ENCODE results near the gene H6PD. TPM values are rescaled to one million over a fixed set of nuclear protein-coding genes. Genes with fewer than 3 reads are reported as not detected.

Gene H6PD
- total RNA-seq, 1 experiment from 2014 or later: 7.3 TPM

GRCh38 chr1:9294910-9295636 is 60.5 kb downstream of the H6PD start:
- DNase-seq (ENCODE audit: low read depth): peak; percentile 39

GRCh38 chr1:9295884-9296283 is 61.3 kb downstream of the H6PD start:
- no peak for DNase-seq (ENCODE audit: low read depth)

- DNase-seq (ENCODE audit: low read depth): no peak
Measured at GRCh38 chr1:9296850-9297249, 62.3 kb downstream of the H6PD start.

- no peak for DNase-seq (ENCODE audit: low read depth)
Measured at GRCh38 chr1:9297831-9298230, 63.3 kb downstream of the H6PD start.

GRCh38 chr1:9298282-9298681 is 63.7 kb downstream of the H6PD start:
- no peak for DNase-seq (ENCODE audit: low read depth)

GRCh38 chr1:9299571-9300541 is 65.3 kb downstream of the H6PD start:
- peak; percentile 47 for DNase-seq (ENCODE audit: low read depth)

- DNase-seq (ENCODE audit: low read depth): no peak
Measured at GRCh38 chr1:9300573-9300972, 66.0 kb downstream of the H6PD start.

- DNase-seq (ENCODE audit: low read depth): peak; percentile 97
Measured at GRCh38 chr1:9302745-9303524, 68.4 kb downstream of the H6PD start.

- no peak for DNase-seq (ENCODE audit: low read depth)
Measured at GRCh38 chr1:9303916-9304315, 69.3 kb downstream of the H6PD start.

GRCh38 chr1:9305216-9305615 is 70.6 kb downstream of the H6PD start:
- no peak for DNase-seq (ENCODE audit: low read depth)

- DNase-seq (ENCODE audit: low read depth): no peak
Measured at GRCh38 chr1:9306006-9306405, 71.4 kb downstream of the H6PD start.

GRCh38 chr1:9307303-9307702 is 72.7 kb downstream of the H6PD start:
- no peak for DNase-seq (ENCODE audit: low read depth)

GRCh38 chr1:9308236-9308785 is 73.7 kb downstream of the H6PD start:
- DNase-seq (ENCODE audit: low read depth): no peak

- no peak for DNase-seq (ENCODE audit: low read depth)
Measured at GRCh38 chr1:9309080-9309479, 74.5 kb downstream of the H6PD start.

- DNase-seq (ENCODE audit: low read depth): no peak
Measured at GRCh38 chr1:9309991-9310390, 75.4 kb downstream of the H6PD start.

- no peak for DNase-seq (ENCODE audit: low read depth)
Measured at GRCh38 chr1:9311029-9311428, 76.5 kb downstream of the H6PD start.

GRCh38 chr1:9311479-9311878 is 76.9 kb downstream of the H6PD start:
- DNase-seq (ENCODE audit: low read depth): no peak

- no peak for DNase-seq (ENCODE audit: low read depth)
Measured at GRCh38 chr1:9312168-9312720, 77.7 kb downstream of the H6PD start.

- no peak for DNase-seq (ENCODE audit: low read depth)
Measured at GRCh38 chr1:9313576-9313975, 79.0 kb downstream of the H6PD start.

GRCh38 chr1:9314111-9314510 is 79.5 kb downstream of the H6PD start:
- DNase-seq (ENCODE audit: low read depth): no peak

Measured in HT1080 (cell line).